ENCODE data around the gene ZBTB9.

Gene ZBTB9

GRCh38 chr6:33454009-33454946 is at the start of gene ZBTB9:
Gene ZBTB9 (plus strand): TSS chr6:33454576. CDS start chr6:33455101, 525 bp downstream.
- peak; percentile 72 to 86 (median 85) for DNase-seq

- DNase-seq, result no peak
These were observed 49.5 kb upstream of the ZBTB9 start for GRCh38 chr6:33404884-33405283.

DNA sequence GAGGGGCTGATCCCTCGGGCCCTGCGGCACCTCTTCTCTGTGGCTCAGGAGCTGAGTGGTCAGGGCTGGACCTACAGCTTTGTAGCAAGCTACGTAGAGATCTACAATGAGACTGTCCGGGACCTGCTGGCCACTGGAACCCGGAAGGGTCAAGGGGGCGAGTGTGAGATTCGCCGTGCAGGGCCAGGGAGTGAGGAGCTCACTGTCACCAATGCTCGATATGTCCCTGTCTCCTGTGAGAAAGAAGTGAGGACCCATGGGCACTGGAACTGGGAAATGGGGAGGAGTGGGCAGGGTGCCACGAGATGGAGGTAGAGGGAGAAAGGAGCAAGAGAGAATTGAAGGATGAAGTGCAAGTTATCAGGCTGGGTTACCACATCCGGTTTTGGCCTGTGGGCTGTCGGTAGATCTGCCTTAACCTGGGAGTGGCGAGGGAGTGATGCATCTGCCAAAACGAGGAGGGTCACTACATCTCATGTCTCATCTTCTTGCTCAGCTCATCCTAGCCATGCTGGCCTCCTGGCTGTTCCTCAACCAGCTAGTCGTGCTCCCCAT is 48.9 kb upstream of the ZBTB9 start:
- DNase-seq, result no peak

- no peak for DNase-seq
These were observed 48.2 kb upstream of the ZBTB9 start for GRCh38 chr6:33406126-33406525.

DNA sequence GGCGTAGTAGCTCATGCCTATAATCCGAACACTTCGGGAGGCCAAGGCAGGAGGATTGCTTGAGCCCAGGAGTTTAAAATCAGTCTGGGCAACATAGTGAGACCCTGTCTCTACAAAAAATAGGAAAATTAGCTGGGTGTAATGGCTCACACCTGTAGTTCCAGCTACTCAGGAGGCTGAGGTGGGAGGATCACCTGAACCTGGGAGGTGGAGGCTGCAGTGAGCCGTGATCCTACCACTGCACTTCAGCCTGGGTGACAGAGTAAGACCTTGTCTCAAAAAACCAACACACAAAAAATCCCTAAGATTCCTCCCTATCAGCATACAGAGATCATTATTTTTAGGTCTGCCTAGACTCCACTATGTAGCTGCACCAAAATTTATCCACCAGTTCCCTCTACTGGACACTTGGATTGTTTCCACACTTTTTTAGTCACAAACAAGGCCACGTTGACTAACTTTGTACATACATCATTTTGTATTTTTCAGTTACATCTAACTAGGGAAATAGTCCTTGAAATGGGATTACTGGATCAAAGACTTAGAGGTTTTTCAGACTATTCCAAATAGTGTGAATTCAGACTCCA is 47.2 kb upstream of the ZBTB9 start:
- DNase-seq, result no peak

DNA sequence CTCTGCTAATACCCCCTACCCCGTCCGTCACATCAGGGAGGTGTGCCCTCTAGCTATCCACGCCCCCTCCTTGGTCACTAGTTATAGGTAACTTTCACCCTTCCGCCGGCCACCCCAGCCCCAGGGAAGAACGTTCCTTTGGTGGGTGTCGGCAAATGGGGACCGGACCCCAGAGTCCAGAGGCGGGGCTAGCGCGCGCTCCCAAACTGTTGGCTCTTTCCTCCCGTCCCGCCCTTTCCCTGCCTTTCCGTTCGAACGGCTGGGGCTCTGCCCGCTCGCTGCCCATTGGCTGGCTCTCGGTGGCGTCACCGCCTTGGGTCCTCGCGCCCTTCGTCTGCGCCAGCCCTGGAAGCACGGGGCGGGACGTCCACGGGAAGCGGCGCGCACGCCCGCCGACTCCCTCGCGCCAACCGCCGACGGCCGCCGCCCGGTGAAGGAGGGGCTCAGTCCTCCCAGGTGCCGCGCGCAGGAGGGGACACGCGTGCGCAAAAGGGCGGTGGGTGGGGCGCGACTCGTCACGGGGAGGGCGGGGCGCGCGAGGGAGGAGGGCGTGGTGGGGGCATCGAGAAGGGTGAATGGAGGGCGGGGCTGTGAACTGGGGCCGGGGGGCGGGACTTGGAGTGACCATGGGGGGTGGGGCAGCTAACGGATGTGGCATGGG is 44.2 kb upstream of the ZBTB9 start:
- DNase-seq, result peak; percentile 99

GRCh38 chr6:33410711-33411631 is 43.4 kb upstream of the ZBTB9 start, which contains the start of gene PHF1:
Gene PHF1 (plus strand): TSS chr6:33411014. CDS start chr6:33412264, 1,250 bp downstream.
- peak in 3 of 4 experiments; percentile 71 to 87 (median 82) for DNase-seq

- DNase-seq, result no peak
These were observed 42.8 kb upstream of the ZBTB9 start for GRCh38 chr6:33411632-33412005.

DNA sequence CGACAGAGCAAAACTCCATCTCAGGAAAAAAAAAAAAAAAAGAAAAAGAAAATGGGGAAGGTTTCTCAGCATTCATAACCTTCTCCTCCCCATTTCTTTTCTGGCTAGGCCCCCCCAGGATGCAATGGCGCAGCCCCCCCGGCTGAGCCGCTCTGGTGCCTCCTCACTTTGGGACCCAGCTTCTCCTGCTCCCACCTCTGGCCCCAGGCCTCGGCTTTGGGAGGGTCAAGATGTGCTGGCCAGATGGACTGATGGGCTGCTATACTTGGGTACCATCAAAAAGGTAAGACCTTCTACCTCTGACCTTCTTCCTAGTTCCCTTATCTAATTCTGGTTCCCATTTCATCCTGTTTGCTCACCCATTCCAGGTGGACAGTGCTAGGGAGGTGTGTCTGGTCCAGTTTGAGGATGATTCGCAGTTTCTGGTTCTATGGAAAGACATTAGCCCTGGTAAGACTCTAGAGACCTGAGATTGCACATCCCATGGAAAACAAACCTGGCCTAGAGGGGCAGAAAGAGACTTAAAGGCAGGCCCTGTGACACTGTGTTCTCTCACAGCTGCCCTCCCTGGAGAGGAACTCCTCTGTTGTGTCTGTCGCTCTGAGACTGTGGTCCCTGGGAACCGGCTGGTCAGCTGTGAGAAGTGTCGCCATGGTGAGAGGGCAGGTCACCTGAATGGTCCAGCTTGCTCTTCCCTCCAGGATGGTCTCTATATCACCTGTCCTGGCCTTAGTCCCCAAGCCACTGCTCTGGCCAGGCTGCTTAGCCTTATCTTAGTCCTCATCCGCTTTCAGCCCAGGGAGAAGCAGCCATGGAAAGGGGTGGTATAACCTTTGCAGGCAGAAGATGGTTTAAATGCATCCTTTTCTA is 42.0 kb upstream of the ZBTB9 start:
- DNase-seq, result no peak

GRCh38 chr6:33413241-33414120 is 40.9 kb upstream of the ZBTB9 start:
- DNase-seq, result no peak

GRCh38 chr6:33414592-33415271 is 39.6 kb upstream of the ZBTB9 start:
- DNase-seq, result no peak

GRCh38 chr6:33415831-33416230 is 38.5 kb upstream of the ZBTB9 start:
- DNase-seq, result no peak

DNA sequence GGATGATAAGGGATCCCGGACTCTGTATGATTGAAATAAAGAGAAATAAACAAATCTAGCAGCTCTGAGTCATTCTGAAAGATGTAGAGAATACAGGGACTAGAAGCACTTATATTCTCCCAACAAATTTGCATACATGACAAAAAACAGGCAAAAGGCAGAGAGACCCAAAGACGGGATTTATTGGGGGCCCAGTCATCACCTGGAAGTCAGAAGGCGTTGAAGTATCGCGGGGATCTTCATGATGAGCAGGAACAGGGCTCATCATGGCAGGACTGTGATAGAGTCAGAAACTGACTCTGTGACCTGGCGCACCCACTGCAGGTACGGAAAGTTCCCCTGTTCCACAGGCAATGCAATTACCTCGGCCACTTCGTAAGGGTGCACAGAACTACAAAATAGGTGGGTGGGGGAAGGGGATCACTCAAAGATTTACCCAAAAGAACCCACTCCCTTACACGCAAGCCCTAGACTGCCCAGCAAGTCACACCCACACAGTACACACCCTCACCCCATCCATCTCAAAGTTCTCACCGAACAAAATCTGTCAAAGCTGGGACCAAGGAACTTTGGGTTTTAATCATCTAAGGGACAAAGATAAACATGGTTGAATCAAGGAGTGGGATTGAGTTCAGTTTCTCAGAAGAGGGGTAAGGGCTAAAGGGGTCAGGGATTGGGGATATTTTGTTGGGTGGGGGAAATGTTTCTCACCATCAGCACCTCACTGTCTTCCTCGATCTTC is 37.8 kb upstream of the ZBTB9 start:
- no peak for DNase-seq

DNA sequence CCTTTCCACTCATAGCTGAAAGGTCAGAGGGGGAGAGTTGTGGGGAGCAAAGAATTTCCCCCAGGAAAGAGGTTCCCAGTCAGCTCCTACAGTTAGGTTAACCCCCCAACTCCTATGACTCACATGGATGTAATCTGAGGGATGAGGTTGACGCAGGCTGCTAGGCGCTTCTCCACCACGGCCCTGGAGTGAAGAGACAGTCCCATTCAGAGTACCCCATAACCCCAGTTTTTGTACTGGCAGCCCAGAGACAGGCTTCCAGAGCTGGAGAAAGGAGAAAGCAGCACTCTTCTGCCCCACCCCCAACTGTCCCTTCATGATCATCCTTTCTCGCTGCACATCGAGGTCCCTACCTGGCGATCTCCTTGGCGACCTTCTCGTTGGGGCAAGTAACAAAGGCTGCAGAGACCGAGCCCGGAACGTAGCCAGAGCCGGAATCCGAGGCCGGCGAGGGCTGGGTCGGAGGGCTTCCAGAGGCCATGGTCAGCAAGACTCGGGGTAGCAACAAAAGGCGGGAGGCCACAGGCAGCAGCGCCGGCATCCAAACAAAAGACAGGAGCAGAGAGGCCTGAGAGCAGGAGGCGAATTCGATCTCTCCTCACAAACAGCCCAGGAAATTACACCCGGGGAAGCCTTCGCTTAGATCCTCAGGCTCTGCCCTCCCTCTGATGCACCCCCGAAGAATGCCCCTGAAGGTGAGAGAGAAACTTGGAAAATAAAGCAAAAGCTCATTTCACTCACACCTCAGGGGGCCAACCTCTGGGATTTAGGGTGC is 37.1 kb upstream of the ZBTB9 start:
- no peak for DNase-seq

DNA sequence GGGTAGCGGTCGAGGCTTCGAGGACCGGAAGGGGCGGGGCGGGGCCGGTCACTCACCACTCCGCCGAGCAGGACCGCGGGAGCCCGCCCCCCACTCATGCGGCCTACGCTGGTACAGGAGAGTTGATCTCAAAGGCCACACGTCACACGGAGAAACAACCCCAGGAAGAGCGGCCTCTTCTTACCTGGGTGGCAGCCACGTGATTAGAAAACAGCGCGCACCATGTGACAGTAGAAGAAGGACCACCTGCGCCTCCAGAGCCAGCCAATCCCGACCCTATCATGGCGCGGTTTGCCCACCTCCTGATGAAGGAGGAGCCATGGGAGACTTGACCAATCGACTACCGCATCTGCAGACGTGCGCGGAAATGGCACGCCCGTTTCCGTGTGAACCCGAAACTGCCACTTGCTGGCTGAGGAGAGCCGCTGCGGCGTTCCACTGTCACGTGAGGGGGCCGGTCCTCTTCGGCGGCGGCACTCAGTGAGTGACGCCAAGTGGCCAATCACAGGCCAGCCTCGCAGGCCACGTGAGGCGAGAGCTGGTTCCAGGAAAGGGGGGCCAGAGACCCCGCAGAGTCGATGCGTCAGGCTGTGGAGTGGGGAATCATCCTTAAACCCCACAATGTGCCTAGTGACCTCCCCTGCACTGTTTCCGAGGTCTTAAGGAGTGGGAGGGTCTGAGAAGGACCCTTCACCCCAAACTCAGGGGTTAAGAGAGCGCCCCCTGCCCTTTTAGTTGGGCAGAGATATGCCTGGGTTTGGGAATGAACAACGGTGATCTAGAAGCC is 36.3 kb upstream of the ZBTB9 start, which contains the start of gene CUTA:
Gene CUTA (minus strand): TSS at position 205 of the 787 bp plus-strand sequence. CDS start 107 bp downstream, at position 98.
- peak; percentile 88 to 98 (median 94) for DNase-seq

- DNase-seq, result no peak
These were observed 35.6 kb upstream of the ZBTB9 start for GRCh38 chr6:33418690-33419291.

Measured in activated CD4-positive, CD25-positive, alpha-beta regulatory T cell (primary cell).